Dermis blood vessel endothelial cell (primary cell): ENCODE measurements around the gene PPARA. TPM values are rescaled to one million over a fixed set of nuclear protein-coding genes. Genes with fewer than 3 reads are reported as not detected.
A peak's percentile ranks its signal among the peaks of the same experiment; 100 is the strongest.

Experiments used
- DNase-seq: peaks from one replicate; pipeline ENCODE4 v3.0.0; 2010
- total RNA-seq: library from RNA; depleted of rRNA; stranded (reverse); fragments of >200 nt; gene quantifications from 2 replicates; pipeline ENCODE4 v1.2.3, GENCODE V29; 2014

The PPARA gene
- total RNA-seq, 1 donor from 2014 or later, result 20.6 TPM

DNA sequence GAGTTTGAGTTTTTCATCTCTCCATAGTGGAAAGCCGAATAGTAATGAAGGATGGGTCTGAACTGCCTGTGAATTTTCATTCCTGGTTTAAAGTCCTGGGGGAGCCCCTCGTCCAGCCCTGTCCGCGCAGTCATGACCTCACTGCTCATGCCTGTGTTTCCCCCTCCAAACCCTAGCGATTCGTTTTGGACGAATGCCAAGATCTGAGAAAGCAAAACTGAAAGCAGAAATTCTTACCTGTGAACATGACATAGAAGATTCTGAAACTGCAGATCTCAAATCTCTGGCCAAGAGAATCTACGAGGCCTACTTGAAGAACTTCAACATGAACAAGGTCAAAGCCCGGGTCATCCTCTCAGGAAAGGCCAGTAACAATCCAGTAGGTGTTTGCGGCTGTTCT lies 69.3 kb downstream of the PPARA start:
- DNase-seq, result no peak

DNA sequence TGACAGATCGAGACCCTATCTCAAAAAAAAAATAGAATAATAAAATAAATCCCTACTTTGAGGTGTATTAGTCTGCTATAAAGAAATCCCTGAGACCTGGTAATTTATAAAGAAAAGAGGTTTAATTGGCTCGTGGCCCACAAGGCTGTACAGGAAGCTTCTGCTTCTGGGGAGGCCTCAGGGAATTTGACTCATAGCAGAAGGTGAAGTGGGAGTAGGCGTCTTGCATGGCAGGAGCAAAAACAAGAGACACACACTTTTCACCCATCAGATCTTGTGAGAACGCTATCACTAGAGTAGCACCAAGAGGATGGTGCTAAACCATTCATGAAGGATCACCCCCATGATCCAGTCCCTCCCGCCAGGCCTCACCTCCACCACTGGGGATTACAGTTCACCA lies 70.6 kb downstream of the PPARA start:
- peak; percentile 41 for DNase-seq

DNA sequence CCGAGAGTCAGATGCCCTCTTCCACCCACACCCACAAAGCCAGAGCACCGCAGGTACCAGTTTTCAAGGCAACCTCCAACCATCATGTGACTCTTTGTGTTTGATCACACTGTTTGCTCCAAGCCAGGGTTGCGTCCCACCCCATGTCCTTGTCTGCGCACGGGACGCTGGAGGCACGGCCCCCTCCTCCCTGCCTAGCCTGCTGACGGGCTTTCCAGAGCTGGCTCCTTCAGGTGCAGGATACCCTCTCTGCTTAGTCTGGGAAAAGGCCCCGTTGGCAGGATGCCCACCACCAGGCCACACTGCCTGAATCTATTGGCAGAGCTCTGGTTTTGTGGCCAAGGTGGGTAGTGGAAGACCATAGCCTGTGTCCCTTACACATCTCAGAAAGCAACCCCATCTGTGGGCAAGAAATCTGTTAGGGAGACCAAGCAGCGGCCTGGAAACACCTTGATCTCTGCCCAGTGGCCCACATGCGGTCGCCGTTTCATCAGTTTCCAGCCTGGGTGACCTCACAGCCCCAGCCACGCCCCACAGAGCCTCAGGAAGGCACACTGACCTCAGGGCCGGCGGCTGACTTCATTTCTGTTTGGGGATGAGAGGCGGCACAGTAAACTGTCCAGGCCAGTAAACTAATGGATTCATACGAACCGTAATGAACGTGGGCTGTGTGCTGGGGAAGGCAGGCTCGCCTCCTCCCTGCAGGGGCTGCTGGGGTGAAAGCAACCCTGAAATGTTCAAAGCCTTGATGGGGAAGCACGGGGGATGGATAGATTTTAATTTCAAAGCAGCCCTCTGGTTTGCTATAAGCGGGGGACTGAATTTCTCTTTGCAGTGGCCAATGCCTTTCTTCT lies 73.9 kb downstream of the PPARA start:
- DNase-seq, result no peak

DNA sequence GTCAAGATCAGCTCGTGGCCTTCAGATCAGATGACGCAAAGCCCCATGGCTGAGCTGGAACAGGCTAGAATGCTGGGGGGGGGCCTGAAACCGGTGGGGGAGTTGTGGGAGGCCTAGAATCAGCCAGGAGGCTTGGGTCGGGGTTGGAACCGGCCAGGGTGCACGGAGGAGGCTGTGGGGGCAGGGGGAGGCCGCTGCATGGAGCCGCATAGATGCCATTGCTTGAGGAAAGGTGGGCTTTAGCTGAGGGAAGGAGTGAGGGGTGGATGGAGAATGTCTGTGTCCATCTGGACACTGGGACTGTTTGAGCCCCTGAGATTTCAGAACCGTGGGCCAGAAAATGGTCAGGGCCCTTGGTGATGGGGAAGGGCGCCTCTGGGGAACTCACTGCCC lies 74.6 kb downstream of the PPARA start:
- no peak for DNase-seq

DNA sequence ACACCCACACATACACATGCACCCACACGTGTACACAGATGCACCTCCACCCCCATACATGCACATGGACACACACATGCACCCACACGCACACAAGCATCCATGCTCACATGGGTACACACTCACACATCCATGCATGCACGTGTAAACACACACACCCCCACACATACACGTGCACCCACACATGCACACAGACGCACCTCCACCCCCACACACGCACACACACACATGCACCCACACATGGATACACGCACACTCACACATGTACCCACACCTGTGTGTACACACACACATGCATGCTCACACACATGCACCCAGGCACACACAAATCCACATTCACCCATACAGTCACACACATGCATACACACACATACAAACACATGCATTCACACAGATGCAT lies 75.3 kb downstream of the PPARA start:
- no peak for DNase-seq

DNA sequence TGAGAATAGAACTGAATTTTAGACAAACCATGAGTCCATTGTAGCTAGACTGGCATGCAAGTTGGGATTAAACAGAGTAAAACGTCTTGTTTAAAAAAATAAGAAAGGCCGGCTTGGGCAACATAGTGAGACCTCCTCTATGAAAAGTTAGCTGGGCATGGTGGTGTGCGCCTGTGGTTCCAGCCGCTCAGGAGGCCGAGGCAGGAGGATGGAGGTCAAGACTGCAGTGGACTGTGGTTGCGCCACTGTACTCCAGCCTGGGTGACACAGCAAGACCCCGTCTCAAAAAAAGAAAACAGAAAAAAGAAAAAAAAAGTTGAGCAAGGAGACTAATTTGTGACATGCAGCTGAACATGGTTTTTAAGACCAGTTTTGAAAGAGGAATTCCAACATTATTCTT lies 76.3 kb downstream of the PPARA start:
- no peak for DNase-seq

DNA sequence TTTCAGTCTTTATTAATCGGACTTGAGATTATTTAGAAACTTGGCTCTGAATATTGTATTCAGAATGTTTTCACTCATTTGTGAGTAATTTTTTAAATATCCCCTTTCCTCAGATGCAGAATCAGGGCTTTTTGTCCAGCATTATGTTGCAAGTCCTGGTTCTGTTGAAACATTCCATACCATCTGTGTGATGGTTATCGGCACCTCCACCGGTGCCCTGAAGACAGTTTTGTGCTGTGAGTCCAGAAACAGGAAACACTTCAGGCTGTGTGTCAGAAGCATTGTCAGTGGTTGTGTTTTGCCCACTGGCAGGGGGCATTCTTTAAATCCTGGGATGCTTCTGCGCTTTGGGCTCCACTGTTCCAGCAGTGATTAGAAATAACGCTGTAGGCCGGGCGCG lies 79.4 kb downstream of the PPARA start:
- no peak for DNase-seq

DNA sequence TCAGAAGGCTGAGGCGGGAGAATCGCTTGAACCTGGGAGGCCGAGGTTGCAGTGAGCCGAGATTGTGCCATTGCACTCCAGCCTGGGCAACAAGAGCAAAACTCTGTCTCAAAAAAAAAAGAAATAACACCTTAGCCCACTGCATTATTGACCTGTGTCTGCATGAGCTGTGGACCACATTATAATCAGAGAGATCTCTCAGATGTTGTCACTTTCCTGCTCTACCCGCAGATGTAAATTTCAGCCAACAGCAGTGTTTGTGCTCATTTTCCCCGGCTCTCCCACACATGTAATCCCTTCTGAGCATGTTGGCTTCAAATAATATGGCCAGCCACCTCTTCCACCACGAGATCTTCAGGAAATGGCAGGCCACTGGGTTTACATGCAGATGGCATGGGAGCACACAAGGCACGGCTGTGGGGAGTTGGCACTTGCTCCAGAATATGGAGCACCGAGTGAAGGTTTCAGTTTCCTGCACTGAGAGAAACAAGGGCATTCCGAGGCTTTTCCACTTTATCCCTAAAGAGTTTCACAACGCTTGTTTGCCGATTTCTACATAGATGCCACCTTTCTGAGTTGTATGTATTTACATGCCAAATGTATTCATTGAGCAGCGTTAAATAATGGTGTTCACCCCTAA lies 80.1 kb downstream of the PPARA start:
- no peak for DNase-seq

DNA sequence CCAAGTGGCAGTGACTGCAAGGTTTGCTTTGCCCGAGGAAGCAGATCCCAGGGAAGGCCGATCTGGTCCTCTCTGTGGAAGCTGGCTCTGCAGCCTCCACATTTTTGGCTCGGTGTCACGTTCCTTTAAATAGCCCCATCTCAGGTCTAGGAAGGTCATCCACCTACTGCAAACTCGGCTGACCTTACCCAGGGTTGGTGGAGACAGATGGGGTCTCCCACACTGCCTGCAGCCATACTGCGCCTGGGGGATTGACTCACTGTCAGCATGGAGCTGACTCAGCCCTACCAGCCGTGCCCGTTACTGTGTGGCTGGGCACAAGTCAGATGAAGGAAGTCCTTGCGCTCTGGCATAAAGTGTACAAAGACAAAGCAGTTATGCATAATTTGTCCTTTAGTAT lies 82.9 kb downstream of the PPARA start:
- DNase-seq, result peak; percentile 65

DNA sequence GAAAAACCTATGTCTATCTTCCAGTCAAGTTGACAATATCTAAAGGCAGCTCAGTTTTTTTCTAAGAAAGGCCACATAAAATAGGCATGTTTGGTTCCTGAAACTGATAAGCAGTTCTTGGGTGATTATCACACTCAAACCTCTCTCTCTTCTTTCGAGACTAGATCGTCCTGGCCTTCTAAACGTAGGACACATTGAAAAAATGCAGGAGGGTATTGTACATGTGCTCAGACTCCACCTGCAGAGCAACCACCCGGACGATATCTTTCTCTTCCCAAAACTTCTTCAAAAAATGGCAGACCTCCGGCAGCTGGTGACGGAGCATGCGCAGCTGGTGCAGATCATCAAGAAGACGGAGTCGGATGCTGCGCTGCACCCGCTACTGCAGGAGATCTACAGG lies 84.6 kb downstream of the PPARA start:
- no peak for DNase-seq

DNA sequence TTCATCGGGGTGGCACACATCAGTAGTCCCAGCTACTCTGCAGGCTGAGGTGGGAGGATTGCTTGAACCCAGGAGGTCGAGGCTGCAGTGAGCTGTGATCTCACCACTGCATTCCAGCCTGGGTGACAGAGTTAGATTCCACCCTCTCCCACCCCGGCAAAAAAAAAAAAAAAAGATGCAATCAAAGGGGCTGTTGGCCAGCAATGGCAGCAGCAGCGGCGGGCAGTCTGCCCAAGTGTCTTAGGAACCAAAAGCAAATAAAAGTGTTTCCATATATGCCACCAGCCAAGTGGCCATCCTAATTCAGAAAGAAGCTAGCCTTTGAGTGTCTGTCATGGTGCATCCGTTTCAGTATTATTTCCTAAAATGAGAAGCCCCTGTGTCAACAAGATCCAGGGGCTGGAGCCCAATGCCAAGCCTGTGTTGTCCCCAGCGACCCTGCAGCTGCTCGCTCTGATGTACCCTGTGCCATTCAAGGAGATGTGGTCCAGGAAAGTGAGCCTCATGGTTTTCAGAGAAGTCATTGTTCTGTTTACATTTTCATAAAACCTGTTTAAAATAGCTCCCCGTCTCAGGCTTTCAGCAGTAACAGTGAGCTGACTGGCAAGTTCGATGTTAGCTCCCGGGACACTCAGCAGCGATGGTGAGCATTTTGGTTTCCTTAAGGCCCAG lies 87.3 kb downstream of the PPARA start:
- DNase-seq, result no peak

DNA sequence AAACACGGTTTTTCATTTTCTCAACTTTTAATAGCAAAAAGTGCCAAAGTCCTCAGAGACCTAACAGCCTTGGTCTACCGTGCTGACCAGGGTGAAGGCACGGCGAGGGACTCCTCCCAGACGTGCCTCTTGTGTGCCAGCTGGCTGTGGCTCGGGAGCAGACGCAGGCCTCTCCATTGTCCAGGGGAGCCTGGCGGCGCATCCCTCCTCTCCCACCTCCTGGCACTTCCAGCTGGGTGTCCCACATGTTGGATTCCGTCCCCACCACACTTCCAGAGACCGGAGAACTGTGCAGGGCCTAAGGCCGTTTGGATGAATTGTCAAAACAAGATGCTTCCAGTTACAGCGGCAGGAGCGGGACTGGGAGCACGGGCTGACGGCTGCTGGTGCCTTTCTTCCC lies 88.2 kb downstream of the PPARA start:
- no peak for DNase-seq

DNA sequence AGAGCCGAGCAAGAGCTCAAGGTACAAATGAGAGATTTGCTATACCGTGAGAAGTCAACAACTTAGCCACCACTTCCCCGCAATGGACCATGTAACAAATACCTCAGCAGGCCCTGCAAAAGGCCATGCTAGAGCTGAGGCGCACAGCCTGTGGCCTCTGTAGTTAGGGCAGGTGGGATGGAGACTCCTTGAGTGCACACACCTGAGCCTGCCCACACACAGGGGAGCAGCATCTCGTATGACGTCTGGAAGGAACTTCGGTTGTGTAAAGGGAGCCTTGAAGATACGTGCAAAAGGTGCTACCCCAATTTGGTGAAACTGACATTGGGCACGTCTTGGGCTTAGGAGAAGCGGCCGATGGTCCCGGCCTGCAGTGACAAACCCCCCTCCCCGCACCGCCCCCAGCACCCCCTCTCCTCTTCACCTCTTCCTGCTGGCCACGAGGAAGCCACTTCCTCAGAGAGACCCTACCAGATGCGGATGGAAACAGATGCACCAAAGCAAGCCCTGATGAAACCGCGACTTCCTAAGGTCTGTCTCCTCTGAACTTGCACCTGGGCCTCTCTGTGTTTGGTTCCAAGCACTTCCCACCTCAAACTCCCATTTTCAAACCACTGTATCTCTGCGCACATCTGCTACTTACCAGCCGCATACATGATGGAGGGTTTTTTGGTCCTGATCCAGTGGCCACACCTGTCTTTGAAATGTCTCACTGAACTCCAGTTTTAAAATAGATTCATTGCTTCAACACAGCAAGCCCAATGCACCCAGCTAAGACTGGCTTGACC lies 89.1 kb downstream of the PPARA start:
- no peak for DNase-seq

DNA sequence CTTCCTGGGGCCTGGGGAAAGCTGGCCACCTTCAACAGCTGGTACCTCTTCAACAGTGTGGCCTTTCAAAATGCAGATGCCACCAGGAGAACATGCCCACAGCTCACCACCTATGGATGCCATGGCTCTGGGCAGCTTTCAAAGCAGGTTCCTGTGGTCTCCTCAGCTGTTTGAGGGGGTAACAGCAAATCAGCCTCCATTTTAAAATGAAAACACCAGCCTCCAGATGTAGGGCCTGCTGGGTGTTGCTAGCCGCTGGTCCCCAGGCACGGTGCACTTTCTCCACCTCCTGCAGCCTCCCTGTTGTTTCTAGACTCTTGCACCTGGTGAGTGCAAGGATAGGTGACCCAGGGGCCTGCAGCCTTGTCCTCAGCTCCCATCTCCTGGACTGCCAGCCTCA lies 89.7 kb downstream of the PPARA start:
- DNase-seq, result no peak

DNA sequence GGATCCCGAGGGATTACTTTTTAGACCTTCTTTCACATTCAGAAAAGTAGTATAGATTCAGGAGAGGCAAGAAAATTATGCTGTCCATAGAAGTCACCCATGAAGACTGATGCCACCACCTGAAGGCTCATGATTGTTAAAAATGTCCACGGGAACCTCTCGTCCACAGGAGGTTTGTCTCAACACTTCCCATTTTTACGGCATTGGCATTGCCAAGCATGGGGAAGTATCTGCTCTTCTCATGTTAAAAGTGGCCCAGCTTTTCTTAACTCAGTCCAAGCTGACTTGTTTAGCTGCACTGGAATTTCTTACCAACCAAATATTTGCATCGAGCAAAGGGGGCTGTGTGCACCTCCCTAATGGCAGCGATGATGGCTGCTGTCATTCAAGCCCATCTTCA lies 90.2 kb downstream of the PPARA start:
- no peak for DNase-seq

DNA sequence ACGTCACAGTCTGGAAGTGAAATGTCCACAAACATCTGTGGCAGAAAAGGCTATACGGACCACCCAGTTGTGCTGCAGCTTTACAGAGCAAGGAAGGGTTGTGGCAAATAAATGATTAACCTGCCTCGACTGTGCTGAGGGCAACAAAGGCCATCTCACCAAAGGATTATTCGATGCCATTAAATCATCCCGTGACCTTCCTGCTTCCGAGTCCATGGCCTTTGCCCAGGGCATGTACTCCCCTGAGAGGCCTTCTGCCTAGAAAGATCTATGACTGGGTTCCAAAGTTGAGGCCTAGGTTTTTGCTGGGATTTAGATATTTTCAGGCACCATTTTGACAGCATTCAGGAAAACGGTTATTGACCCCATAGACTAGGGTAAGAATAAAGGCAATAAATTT lies 90.6 kb downstream of the PPARA start:
- no peak for DNase-seq

DNA sequence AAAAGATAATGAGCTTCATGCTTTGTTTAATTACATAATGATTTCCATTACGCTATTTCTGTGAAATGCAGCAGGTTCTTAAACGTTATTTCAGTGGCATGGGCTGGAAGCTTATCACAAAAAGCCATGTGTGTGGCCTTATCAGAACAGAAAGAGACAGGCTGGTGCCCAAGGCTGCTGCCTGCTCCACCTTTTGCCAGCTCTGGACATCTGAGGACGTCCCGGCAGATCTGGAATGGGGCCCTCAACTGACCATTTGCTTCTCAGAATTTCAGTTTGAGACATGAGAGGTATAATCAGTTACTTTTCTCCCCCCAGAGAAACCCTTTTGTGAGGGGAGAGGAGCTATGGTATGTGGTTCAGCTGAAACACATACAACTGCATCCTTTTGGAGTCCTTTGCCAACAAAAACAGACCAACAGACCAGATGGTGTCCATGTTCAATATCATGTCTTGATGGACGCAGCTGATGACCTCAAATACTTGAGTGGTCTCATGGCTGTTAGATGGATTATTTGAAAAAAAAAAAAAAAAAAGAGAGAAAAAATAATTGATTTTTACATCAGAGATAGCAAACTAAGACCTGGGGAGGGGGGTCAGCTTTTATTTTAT lies 91.2 kb downstream of the PPARA start:
- DNase-seq, result no peak

DNA sequence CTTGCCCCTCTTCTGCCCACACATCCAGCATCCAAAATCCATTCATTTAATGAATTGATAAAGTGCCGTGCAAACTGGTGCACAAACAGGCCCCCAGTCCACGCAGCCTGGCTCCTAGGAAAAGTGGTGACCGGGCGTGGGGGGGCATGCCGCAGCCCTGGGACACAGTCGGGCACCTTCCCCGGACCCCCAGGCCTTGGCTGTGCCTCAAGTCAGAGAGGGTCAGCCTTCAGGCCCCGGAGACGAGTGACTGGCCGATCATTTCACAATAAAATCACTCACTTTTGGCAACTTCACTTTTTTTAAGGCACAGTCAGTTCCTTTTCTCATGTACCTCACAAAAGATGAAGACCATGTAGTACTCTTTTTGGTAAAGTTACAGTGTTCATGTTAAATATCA lies 91.8 kb downstream of the PPARA start:
- no peak for DNase-seq

DNA sequence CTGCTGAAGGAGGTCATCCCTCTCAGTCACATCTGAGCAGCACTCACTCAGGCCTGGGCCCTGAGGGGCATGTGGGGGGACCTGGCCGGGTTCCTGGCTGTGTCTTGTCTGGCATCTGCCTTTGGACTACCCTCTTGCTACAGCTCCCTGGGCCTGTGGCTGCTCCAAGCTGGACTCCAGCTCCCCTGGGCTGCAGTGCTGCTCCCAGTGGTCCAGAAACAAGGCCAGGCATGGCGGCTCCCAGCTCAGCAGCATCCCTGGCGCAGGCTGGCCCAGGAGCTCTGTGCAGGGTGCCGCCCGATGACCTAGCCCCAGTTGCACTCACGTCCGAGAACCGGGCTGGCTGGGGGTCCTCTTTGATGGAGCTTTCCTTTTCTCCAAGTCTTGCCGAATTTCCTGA lies 94.4 kb downstream of the PPARA start:
- DNase-seq, result no peak

DNA sequence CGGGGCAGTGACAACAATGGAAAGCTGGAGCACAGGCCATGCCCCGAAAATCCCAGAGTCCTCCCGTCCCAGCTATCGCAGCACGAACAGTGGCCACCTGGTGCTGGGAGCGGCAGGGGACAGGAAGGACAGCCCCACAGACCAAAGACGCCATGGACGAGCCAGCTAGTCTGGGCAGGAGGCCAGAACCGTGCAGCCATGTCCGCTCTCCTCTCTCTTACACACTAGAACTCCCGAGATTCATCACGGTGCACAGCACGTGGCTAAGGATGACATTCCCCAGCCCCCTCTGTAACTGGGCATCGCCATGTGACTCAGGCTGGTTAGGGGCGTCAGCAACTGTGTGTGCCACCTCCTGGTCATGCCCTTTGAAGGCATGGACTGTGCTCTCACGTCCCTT lies 95.2 kb downstream of the PPARA start:
- peak; percentile 47 for DNase-seq

DNA sequence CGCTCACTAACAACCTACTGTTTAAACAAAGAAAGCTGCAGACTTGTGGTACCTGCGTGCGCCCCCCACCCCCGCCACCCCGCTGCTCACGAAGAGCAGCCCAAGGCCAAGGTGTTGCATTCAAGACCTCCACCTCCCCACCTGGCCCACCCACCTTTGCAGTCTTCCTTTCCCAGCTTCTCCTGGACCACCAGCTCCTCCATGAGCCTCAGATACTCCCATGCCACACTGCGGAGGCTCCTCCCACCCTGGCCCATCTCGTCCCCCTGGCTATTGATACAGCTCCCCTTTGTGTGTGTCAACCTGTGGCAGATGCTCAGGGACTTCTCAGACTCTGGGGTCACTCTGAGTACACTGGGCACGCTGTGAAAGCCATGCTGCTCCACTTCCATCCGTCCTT lies 95.9 kb downstream of the PPARA start:
- no peak for DNase-seq

DNA sequence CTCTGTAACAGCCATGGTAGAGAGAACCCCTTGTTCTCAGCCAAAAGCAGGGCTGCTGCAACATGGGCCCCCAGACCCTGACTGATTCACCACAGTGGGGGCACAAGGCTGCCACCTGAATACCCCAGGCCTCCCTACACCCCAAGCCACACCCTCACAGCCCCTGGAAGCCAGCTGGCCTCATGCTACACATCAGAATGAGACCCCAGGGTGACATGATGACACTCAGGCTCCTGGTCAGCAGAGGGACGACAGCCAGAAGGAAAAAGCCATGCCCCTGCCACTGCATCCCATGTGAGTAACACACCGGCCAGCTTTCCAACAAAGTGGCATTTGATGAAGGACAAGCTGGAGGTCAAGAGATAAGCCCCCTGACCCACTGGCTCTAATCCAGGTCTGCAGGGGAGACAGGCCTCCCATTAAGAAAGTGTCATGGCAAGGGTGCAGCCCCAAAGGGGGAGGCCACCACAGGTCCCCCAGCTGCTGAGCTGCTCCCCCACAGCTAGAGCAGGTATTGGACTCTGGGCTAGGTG lies 97.2 kb downstream of the PPARA start:
- no peak for DNase-seq
